Stimulated activated CD8-positive, alpha-beta memory T cell treated with anti-CD3 and anti-CD28 coated beads, Interleukin-15, amount 100 ng/mL, for 1 hour (primary cell): ENCODE results near the gene PHF19.

Experiments
- DNase-seq: peaks from one replicate; pipeline ENCODE4 v3.0.0-alpha.2; 2020; ENCODE audit warnings: low read depth

The PHF19 gene

DNA sequence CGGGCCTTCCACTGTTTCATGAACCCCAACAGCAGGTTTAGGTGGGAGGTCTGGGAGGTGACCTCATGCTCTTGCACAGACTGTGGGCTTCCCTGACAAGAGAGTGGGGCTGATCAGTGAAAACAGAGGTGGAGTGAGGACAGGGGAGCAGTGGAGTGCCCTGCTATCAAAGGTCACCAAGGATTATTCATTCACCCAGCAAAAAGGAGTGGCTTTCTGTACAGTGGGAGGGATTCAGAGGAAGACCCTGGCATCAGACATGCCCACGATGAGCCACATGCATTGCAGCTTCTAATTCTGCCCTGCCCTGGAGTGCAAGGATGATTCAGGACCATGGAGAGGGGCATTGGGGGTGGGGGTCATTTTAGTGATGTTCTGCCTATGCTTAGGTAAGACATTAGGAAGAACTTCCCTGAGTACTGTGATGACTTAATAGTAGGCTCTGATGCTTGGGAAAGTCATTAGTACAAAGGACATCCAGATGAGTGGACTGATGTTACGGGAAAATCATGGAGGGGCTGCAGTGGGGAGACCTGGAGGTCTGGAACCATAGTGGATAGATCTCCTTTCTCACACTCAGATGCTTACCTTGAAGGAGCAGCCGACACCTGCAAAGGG, 36.8 kb upstream of the PHF19 start:
- no peak for DNase-seq

DNA sequence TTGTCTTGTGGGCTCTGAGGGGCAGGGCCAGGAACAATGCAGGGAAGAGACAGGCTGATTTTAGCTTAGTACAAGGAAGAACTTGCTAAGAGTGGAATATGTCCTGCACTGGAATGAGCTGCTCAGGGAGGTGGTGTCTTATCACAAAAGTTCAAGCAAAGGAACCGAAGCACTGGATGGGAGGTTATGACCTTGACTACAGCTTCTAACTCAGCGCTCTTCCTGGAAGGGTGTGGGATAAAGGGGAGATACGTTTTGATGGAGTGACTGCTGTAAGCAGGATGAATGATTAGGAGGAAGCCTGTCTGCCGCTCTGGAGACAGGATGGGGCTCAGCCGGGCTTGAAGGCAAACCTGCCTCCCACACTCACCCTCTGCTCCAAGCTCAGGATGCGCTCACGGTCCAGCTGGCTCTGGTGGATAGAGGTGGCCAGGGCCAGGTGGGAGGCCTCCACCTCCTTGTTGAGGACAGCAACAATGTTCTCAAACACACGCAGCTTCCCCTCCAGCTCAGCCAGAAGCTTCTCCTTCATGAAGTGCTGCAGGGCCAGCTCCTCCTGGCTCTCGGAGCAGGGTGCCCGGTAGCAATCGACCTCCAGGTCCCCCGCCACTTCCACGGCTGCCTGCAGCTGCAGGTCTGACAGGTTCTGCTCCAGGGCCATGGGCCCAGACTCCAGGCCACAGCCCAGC, 36.1 kb upstream of the PHF19 start:
- DNase-seq: no peak

DNA sequence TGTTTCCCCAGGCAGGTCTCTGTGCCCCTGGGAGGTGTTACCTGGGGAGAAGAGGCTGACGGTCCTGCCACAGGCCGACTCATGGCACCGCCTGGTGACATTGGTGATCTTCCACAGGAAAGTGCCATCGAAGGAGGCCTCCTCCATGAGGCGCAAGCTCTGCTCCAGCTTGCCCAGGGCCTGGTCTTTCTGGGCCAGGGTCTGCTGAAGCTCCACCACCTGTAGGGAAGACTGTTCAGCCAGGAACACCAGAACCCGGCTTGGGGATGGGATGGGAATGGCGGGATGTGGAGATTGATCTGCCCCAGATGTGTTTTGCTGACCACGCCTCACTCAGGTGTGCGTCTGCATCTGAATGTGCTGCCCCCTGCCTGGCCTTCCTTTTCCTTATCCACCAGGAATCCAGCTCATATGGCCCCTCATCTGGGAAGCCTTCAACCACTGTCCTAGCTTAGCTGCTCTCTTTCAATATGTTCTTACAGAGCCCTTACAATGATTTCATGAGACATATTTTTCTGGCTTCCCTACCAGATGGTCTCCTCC, 34.4 kb upstream of the PHF19 start:
- no peak for DNase-seq

DNA sequence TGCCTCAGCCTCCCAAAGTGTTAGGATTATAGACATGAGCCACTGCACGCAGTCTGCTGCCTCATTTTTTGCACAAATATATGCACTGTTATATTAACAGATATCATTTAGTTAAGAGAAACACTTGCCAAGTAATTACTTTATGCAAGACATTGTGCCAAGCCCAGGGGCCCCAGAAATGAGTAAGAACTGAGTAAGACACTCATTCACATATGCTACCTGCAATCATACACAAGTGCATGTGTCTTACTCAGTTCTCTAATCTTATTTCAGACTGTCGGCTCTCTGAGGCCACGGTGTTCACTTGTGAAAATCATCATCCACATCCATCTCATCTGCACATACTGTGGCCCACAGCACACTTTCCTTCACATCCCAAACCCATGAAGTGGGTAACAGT, 33.7 kb upstream of the PHF19 start:
- DNase-seq: no peak

DNA sequence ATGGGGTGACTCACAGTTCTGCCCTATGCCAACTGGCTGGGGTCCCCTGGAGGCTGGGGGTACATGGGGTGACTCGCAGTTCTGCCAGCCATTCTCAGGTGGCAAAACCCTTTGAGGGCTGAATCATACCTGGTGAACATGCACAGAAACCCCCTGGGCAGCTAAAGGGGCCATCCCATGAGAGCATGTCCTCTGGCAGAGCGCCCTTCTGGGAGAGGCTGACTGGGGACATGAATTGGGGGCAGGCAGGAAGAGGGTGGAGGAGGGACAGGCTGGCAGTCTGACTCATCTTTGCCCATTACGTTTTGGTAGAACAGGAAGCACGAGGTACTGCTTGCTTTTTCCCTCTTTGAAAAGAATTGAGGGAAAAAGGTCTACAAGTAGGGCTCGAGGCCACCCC, 32.9 kb upstream of the PHF19 start:
- DNase-seq: no peak

DNA sequence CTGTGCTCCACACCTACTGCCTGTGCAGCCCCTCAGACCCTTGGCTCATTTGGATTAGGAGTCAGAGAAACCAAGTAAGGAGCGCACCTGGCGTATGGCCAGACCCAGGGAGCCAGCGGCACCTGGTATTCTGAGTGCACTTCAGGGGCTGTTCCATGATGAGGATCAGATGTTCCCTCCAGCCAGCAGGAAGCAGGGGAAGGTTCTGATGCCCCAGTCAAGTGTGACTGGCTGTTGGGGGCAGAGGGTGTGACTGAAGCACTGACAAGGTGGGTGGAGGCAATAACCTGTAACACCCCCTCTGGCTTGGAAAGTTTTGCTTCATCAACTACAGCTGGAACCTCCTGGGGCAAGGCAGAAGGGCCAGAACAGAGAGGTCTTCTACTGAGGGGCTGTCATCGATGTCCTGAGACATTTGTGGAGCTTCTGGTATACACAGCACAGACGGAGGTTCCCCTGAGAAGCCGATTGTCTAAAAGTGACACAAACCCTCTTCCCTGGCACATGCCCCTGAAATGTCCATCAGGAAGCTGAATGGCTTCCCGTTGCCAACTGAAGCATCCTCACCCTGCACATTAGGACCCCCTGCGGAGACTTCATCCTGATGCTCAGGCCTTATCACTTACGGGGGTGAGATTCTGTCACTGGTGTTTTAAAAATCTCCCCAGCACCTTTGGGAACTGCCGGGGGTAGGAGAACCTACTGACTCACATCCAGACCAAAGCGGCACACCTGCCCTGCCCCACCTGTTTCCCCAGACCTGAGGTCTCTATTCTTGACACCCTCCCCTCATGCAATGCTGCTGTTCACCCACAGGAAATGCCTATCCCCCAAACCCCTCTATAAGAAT, 28.6 kb upstream of the PHF19 start:
- DNase-seq: no peak

DNA sequence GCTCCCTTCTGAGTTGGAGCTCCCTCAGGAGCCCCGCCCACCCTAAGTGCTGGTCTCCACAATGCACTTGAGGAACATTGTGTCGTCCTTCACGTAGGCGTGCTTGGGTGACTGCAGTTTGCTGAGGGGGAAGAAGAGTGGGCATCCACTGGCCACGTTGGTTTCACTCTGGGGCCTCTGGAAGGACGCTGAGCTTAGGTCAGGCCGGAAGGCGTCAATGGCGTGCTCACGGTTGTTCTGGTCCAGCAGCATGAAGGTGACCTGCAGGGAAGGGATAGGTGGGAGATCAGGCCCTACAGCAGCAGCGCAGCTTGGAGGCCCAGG, 28.0 kb upstream of the PHF19 start:
- no peak for DNase-seq

DNA sequence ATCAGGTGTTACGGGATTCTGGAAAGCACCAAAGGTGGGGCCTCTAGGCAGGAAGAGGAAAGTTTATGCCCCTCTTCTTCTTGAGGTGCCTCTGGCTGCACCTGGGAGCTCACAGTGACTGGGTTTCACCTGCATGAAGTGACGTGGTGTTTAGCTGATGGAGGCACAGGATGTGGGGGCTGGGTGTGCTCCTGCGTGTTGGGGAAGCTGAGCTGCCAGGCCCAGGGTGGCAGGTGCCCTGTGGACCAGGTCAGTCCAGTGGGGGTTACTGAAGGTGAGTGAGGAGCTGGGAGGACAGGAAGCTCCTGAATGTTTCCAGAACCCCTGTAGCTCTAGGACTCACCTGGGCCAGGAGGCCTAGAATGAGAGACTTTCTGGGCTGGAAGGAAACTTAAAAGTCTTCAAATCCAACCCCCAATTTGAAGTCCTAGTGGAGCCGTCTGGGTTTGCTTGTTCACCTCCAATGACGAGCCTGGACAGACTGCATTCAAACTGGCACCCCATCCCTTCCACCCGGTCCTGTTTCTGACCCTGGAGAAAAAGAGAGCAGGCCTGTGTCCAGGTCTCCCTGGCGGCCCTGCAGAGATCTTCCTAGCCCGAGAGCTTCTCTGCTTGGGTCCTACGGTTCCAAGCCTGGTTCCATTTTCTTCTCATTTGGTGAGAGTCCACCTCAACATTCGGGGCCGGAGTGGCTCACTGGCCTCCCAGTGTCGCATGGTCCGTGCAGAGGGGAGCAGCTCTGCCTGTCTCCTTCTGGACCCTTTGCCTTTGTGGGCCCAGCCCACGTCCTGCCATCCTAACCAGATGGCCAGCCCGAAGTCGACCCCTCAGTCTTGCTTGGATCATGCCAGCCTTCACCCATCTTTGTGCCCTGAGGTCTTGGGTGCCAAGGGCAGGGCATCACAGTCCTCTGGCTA, 27.3 kb upstream of the PHF19 start:
- no peak for DNase-seq

DNA sequence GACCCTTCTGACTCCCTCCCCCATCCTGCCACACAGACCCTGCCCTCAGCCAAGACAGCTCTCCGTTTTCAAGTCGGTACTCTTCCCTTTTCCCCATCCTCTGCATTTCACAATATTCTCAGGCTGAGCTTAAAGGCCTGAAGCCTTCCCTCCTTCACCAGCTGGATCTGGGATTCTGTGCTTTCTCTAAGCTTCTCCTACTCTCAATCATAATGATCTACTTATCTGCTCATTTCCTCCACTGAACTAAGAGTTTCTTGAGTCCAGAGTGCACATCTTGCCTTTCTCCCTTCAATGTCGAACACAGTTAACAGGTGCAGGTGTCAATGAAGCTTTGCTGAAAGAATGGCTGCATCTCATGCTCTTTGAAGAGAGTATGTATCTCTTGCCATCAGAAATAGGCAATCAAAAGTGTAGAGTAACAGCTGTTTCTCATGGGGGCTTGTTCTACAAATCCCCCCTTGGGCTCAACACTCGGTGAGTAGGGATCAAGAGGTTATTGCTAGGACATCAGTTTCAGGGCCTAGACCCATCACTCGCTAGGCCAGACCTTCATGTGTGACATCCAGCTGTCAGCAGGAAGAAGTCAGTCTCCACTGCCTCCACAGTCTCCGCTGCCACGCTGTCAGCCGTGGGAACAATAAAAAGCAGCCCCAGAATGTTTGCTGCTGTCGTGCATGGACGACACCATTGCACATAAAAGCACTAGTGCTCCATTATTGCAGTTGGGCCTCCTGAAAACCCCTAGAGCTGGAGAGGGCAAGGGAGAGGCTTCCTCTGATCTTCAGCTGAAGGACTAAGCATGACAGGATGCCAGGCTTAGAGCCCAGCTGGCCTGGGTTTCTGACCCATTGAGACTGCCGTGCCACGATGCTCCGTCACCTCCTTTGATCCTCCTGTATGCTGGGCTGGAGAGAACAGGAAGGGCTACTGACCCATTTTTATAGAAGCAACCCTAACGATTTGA, 25.9 kb upstream of the PHF19 start:
- DNase-seq: no peak

DNA sequence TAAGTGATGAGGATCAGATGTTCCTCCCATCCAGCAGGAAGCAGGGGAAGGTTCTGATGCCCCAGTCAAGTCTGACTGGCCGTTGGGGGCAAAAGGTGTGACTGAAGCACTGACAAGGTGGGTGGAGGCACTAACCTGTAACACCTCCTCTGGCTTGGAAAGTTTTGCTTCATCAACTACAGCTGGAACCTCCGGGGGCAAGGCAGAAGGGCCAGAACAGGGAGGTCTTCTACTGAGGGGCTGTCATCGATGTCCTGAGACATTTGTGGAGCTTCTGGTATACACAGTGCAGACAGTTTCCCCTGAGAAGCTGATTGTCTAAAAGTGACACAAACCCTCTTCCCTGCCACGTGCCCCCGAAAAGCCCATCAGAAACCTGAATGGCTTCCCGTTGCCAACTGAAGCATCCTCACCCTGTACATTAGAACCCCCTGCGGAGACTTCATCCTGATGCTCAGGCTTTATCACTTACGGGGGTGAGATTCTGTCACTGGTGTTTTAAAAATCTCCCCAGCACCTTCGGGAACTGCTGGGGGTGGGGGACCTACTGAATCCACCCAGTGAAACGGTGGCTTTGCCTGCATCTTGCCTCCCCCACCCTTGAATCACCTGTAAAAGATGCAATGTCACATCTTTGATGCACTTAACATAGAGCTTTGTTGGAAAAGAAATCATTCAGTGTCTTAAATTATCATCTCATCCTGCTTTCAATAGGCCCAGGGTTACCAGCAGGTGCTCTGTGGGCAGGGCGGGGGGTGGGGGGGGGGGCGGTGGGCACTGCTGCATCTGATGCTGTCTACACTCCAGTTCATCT, 25.0 kb upstream of the PHF19 start:
- DNase-seq: no peak

DNA sequence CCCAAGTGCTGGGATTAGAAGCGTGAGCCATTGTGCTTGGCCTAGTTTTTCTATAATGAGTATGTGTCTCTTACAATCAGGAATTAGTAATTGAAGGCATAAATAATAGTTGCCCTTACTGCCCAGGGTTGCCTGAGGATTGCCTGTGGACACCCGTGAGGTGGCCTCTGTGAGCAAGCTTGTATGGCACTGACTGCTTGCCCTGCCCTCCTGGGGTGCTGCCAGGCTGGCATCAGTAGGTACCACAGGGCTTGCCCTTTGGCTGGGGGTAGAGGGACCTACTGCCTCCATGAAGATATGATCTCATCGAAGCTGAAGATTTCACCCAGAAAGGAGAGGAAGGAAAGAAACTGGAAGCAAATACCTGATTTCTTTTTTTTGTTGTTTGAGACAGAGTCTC, 23.8 kb upstream of the PHF19 start:
- no peak for DNase-seq

DNA sequence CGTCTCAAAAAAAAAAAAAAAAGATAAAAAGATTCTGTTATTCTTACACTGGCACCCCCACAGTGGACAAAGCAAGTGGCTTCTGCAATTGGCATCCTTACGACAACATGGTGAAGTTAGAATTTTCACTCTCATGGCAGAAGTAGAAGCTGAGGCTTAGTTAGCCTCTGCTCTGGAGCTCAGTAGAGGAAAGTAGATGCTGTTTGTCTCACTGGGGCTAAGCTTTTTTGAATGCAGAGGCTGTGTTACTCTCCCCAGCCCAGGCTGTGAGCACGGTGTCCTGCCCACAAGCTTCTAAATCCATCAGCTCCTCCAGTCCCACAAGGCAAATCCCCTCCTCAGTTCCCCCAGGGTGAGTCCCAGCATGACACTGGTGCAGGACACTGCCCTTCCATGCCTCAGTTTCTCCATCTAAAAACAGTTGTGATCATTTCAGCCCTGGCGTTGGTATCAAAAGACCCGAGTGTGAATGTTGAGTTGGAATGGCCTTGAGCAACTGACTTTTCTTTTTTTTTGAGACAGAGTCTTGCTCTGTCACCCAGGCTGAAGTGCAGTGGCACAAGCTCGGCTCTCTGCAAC, 22.6 kb upstream of the PHF19 start:
- no peak for DNase-seq

DNA sequence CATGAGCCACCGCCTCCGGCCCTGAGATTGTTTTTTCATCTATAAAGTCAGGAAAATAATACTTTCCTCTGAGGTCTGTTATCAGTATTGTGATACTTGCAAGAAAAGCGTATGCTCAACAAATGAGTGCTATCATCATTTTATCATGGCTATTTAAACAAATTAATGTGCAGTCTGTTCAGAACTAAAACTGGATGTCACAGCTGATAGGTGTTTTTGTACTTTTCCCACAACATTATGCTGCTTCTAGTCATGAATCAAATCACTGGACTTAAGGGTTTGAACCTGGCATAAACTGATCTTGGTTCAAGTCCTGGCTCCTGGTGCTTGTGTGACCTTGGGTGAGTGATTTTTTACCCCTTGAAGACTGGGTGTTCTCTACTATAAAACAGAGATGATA, 21.4 kb upstream of the PHF19 start:
- DNase-seq: no peak

DNA sequence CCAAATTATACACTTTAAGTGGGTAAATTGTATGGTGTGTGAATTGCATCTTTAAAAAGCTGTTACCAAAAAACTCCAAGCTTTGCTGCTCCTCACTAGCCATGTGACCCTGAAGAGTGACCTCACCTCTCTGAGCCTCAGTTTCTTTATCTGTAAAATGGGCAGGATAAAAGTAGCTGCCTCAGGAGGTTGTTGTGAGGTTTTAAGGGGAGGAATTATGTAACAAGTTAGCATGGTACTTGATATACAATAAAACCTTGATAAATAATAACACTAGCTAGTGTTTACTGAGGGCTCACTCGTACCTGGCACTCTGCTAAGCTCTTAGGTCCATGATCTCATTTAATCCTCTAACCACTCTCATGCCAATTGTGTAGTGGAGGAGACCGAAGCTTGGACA, 19.0 kb upstream of the PHF19 start:
- DNase-seq: no peak

DNA sequence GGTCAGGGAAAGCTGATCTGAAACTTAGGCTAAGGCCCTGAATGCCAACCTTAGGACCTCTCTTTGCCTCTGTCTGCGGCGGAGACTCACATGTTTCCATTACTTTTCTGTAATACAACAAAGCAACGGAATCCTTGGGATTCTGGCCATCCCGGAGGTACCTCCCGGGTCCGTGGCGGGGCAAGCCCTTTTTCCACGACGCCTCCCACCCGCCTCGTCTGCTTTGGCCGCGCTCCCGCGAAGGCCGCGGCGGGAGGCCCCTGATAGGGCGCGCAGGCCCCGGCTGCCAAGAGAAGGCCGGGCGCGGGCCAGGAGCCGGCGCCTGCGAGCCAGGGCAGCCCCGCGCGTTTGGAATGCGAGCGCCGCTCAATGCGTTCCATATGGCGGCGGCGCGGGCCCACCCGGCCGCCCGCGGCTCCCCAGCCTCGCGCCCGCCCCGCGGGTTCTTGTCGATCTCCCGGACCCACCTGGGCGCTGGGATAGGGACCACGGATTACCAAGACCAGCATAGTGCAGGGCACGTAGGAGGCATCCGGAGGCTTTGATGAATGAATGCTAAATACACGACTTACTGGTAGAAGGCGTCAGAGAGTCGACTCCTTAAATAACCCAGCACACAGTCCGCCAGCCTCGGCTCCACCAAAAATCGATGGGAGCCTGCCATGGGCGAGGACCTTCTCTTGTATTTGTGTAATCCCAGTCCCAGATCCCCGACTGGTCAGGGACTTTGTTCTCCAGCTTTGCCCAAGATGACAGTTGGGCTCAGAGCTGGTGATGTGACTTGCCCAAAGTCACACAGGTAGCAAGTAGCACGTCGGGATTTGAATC, 17.5 kb upstream of the PHF19 start:
- DNase-seq: no peak

DNA sequence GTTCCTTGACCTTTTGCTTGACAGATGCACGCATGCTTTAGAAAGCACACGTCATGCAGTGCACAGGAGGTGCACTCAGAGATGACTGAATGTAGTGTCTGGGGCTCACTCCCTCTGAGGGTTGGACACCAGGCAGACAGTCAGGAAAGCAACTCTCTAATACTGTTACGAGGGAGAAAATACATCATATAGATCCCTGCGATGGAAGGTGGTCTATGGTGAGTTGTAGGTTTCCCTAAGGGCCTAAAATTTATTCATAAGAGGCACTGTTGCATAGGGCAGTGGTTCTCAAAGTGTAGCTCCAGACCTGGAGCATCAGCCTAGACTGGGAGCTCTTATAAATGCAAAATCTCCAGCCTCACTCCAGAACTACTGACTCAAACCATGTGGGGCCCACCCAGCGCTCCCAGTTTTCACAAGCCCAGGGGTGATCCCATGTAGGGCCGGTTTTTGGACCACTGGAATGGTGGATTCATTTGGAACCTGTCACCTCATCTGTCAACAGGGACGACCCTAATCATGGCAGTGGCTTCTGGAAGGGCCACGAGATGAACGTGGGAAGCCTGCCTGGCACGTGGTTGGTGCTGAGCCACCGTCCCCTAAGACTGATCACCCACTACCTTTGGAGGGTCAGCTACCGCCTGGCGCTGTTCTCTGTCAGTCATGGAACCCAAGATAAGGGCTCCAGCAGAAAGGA, 16.8 kb upstream of the PHF19 start:
- no peak for DNase-seq

DNA sequence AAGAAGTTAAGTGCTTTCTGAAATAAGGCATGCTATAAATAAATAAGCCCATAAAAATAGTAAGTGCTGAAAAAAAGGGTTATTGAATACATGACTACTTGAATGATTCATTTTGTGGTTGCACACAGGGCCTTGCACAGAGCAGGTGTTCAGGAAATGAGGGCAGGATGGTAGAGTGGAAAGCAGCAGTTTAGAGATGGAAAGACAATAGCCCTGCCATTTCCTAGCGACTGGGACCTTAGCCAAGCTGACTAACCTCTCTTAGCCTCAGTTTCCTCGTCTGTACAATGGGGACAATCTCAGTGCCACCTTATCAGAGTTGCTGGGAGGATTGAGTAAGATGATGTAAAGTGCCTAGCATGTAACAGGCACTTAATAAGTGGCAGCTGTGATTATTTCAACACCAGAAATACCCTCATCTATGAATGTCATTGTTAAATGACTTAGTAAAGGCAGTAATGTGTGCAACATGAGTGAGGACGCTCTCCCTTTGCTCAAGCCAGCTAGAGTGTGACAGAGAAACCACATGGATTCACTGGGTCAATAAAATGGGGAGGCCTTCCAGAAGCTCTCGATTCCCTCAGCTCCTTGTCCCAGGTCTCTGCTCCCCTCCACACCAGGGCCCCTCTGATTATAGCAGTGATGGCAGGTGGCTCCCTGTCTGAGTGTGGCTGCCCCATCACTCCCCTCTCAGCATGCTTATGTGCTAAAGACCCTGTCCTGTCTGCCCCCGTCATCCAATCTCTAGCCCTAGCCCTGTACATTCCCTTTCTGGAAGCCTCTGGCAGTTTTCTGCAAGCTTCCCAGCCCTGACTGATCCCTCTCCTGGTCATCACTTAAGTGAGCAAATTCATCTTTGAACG, 16.0 kb upstream of the PHF19 start:
- no peak for DNase-seq
